Heart left ventricle (tissue), 13 donors: ENCODE results near the gene PALS1.

Source experiments
- POLR2A ChIP-seq, 2 donors: fragments of 450-650 bp; IDR thresholded peaks; one replicate each; pipeline ENCODE4 v1.6.1; 2017; ENCODE audit warnings: antibody characterized with exemption in 2 of 2, mild to moderate bottlenecking in 2 of 2, moderate library complexity in 2 of 2
- TF ChIP-seq, protein P1 (sequence below), 12 donors: fragments of 200-600 bp; sonication (generic) in 4 of 12; IDR thresholded peaks; one replicate each; pipeline versions ENCODE4 v1.5.0 to v1.8.0; 2018 to 2022; ENCODE audit warnings: antibody characterized with exemption in 12 of 12, mild to moderate bottlenecking in 5 of 12
- donor health status: ischemic (EF 13 %, LVEDD 7.1; RV severe dilation, severe dysfunction).
- donor health status: DM: no; HTN: yes; CAD: no.
- donor health status: DM: no; HTN: no; CAD: no.
- donor health status: ischemic (EF 25% LVEDD 6.9; RV normal size, moderate dysfunction).
- donor health status: ischemic (EF 25% LVEDD 5.7; RV mildly dilated, moderate dysfunction).
- donor health status: ischemic (EF 35%, LVEDD 5.7; RV mildly dilated, moderate dysfunction).
- donor health status: nonischemic (EF 11% LVEDD 7.7; RV severe dilation, severe dysfunction).
- donor health status: DM: yes; HTN: yes; CAD: no.
- donor health status: PGD.
- donor health status: ischemic (EF 29% LVEDD 5.4; RV normal size, mild dysfunction).
- donor health status: nonischemic (EF 23%, LVEDD 6.1; RV moderate dilation, normal function).

GRCh38 chr14:67251573-67252226 lies 10.5 kb downstream of the PALS1 start:
- TF ChIP-seq, protein P1, sequence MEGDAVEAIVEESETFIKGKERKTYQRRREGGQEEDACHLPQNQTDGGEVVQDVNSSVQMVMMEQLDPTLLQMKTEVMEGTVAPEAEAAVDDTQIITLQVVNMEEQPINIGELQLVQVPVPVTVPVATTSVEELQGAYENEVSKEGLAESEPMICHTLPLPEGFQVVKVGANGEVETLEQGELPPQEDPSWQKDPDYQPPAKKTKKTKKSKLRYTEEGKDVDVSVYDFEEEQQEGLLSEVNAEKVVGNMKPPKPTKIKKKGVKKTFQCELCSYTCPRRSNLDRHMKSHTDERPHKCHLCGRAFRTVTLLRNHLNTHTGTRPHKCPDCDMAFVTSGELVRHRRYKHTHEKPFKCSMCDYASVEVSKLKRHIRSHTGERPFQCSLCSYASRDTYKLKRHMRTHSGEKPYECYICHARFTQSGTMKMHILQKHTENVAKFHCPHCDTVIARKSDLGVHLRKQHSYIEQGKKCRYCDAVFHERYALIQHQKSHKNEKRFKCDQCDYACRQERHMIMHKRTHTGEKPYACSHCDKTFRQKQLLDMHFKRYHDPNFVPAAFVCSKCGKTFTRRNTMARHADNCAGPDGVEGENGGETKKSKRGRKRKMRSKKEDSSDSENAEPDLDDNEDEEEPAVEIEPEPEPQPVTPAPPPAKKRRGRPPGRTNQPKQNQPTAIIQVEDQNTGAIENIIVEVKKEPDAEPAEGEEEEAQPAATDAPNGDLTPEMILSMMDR (IDR thresholded peaks at IDR 0.05), result no peak
- no peak for TF ChIP-seq POLR2A (IDR thresholded peaks at IDR 0.05)
